TTC549 (cell line): ENCODE measurements around the gene SMIM11.
"Not testable (repeated sequence)": the region's sequence is repeated elsewhere in the genome, so short reads cannot be mapped to it uniquely, and the experiment has no call there.

ENCODE experiments used
- FAIRE-seq: peaks from 2 replicates; lab custom pipeline; 2012; peaks lifted over from hg19 to GRCh38; lab: Jason Lieb, UNC

Gene SMIM11

GRCh38 chr21:34355570-34355969 is 19.7 kb upstream of the SMIM11 start:
- FAIRE-seq: no peak

DNA sequence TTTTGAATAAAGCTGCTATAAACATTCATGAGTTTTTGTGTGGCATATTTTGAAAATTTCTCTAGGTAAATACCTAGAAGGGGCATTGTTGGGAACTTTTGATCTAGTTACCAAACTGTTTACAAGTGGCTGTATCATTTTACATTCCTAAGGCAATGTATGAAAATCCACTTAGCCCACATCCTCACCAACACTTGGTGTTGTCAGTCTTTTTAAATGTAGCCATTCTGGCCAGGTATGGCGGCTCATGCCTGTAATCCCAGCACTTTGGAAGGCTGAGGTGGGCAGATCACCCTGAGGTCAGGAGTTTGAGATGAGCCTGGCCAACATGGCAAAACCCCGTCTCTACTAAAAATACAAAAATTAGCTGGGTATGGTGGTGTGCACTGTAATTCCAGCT is 17.4 kb upstream of the SMIM11 start:
- FAIRE-seq: no peak

DNA sequence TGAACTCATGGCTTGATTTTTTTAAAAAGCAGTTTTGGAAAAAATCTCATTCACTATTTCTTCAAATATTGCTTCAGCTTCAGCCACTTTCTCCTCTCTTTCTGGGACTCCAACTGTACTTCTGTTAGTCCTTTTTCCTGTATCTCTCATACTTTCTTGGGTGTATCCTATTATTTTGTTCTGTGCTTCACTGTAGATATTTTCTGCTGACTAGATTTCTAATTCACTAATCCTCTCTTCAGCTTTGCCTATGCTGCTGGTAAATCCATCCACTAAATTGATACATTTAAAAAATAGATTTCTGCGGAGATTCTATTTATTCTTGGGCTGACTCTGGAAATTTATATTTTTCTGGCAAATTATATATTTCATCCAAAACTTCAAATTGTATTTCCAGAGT is 16.4 kb upstream of the SMIM11 start:
- no peak for FAIRE-seq

DNA sequence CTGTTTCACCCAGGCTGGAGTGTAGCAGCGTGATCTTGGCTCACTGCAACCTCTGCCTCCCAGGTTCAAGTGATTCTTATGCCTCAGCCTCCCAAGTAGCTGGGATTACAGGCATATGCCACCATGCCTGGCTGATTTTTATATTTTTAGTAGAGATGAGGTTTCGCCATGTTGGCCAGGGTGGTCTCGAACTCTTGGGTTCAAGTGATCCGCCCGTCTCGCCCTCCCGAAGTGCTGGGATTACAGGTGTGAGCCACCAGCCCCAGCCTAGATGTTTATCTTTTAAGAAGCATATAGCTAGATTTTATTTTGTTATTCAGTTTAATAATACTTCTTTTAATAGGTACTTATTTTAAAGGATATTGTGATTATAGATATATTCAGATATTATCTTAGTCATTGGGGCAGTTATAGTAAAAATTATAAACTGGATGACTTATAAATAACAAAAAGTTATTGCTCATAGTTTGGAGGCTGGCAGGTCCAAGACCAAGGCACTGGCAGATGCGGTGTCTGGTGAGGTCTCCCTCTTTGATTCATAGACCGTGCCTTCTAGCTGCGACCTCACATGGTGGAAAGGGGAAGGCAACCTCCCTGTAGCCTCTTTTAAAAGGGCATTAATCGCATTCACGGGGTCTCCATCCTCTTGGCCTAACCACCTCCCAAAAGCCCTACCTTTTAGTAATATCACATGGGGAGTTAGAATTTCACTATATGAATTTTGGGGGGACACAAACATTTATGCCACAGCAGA is 14.6 kb upstream of the SMIM11 start:
- FAIRE-seq: no peak

DNA sequence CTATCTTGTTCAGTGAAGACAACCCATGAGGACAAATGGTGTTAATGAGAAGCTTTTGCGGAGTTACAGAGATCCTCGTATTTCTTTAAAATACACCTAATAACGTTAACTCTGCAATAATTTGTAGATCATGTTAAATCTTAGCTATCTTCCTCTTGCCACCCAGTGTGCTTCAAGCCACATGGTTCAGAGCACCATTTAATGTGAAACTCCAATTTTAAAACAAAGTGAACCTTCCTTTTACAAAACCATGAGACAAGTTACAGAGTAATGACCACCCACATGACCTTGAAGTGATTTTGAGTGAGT is 13.2 kb upstream of the SMIM11 start:
- no peak for FAIRE-seq

DNA sequence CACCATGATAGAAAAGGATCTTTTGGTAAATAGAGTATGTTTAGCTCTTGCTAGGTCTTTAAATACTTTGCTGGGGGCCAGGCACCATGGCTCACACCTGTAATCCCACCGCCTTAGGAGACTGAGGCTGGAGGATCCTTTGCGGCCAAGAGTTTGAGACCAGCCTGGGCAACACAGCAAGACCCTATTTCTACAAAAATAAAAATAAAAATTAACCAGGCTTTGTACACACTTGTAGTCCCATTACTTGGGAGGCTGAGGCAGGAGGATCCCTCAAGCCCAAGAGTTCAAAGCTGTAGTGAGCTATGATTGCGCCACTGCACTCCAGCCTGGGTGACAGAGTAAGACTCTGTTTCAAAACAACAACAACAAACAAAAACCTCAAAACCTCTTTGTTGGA is 12.6 kb upstream of the SMIM11 start:
- FAIRE-seq: no peak

DNA sequence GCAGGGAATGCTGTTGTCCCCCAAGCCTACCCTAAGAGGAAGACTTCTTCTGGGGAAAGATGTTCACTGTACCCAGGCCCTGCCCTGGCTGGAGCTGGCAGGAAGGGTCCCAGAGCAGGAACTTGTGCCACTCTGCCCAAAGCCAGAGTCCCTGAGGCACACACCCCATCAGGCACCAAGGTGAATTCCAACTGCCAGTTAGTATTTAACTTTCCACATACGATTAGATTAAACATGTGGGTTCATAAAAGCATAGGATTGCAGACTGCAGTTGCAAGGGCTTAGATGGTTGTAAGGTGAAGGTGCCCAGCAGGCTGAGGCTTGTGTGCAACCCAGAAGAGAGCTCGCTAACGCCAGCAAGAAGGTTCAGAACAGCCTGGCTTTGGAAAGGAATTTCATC is 11.6 kb upstream of the SMIM11 start, which contains the start of gene KCNE2:
Gene KCNE2 (plus strand): TSS at position 274 of the 400 bp plus-strand sequence. CDS start 6,473 bp downstream, outside the sequence.
- no peak for FAIRE-seq

DNA sequence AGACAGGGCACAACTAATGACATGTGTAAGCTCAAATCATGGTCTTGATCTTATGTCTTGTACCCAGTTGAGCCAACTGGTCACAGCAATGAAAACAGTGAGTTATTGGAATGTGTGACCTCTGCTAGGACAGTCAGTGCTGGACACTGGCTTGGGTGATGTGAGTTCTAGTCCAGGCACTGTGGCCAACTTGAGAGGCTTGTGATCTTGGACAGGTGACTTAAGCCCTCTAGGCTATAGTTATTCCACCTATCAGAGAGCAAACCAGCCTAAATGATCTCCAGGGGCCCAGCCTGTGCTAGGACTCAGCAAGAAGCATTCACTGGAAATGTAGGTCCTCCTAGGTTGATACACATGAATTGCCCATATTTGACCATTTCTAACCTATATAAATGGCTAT is 10.4 kb upstream of the SMIM11 start:
- FAIRE-seq: no peak

- no peak for FAIRE-seq
These were observed 9.5 kb upstream of the SMIM11 start for GRCh38 chr21:34365809-34366208.

GRCh38 chr21:34367320-34367935 is 7.9 kb upstream of the SMIM11 start:
- peak; percentile 80 for FAIRE-seq

DNA sequence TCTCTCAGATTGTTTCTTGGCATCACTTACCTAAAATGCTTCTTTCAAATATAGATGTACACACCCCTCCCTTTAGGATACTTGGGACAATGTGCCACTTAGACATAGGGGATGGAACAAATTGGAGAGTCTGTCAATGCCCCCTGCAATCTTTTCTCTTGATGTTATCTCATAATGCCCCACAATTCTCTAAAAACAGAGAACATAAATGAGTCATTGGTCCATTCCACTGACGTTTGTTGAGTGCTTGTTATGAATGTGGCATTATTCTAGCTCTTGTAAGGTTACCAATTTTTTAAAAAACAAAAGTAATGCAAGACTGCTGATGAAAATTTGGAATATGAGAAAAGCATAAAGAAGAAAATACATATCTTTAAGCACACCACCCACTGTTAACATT is 5.6 kb upstream of the SMIM11 start:
- FAIRE-seq: no peak

- no peak for FAIRE-seq
These were observed 3.0 kb upstream of the SMIM11 start for GRCh38 chr21:34372321-34372720.

DNA sequence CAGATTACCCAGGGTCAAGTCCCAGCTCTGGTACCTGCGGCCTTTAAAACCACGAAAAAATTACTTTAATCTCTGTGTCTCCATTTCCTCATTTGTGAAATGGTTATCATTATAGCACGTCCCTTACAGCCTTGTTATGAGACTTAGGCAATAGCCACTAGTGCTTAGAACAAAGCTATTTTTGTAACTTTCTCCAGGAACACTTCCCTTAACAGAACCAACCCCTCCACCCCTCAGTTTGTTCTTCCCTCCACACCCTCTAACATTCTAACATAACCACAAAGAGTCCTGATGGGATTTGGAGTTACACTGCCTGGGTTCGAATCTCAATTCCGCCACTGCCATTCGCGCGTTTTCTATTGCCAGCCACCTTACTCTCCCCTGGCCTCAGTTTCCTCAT is 845 bp upstream of the SMIM11 start:
- FAIRE-seq: not testable (repeated sequence)

- FAIRE-seq: not testable (repeated sequence)
These were observed 289 bp downstream of the SMIM11 start for GRCh38 chr21:34375619-34375972.

DNA sequence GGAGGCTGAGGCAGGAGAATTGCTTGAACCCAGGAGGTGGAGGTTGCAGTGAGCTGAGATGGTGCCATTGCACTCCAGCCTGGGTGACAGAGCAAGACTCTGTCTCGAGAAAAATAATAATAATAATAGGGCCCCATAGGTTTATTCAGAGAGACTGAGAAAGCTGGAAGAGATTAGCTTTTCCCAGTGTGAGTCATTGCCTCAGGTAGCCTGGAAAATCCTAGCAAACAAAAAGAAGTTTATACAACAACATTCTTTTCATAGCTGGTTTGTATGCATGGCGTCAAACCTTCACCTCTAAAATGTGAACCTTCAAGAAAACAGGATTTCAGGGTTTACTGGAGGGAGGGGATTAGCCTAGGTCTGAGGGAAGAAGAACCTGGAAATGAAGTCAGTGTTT is 7.8 kb downstream of the SMIM11 start:
- not testable (repeated sequence) for FAIRE-seq

DNA sequence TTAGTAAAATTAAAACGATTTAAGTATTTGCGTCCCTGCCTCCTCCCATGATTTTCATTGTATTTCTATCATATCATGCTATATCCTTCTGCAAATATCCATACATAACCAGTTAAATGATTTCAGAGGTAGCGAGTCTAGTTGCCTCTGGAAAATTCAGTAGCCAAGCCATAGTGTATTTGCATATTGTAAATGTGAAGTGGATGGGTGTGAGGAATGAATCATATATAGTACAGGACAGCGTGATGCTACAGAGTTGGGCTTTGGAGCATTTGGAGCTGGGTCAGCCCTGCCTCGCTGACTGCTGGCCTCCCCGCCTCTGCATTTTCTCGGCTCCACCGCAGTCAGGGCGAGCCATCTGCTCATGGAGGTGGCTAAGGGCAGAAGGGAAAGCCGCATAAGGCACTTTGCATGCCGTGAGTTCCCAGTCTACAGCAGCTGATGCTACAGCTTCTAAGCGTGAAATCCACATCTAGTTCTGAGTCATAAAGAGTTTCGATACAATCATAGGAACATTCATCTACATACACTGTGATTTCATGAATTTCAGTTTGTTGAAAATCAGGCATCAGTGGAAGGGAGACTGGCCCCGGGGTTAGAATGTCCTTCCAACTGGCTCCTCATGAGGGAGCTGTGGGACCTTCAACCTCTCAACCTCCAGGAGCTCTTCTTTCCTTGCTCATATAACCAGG is 8.6 kb downstream of the SMIM11 start:
- FAIRE-seq: peak; percentile 26

GRCh38 chr21:34400522-34400921 is 25.2 kb downstream of the SMIM11 start:
- FAIRE-seq: not testable (repeated sequence)

DNA sequence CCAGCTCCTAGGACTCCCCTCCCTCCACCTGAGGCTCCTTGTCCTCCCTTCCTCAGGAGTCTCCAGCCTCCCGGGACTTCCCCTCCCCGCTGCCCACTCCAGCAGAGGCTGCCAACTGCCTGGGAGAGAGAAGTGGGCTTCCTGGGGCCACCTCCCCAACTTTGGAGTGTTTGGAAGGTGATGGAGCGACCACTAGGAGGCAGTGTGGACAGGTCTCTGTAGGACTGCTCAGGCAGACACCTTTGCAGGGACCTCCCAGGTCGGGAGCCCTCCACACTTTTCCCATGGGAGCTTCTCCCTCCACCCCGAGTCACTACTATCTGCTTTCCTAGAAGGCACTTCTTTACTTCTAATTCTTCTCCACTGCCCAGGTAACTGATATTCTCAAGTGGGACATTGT is 29.4 kb downstream of the SMIM11 start:
- FAIRE-seq: not testable (repeated sequence)

GRCh38 chr21:34405686-34406085 is 30.4 kb downstream of the SMIM11 start:
- FAIRE-seq: not testable (repeated sequence)

- FAIRE-seq: not testable (repeated sequence)
These were observed 30.8 kb downstream of the SMIM11 start for GRCh38 chr21:34406102-34406501.

- FAIRE-seq: not testable (repeated sequence)
These were observed 31.4 kb downstream of the SMIM11 start for GRCh38 chr21:34406676-34407075.

DNA sequence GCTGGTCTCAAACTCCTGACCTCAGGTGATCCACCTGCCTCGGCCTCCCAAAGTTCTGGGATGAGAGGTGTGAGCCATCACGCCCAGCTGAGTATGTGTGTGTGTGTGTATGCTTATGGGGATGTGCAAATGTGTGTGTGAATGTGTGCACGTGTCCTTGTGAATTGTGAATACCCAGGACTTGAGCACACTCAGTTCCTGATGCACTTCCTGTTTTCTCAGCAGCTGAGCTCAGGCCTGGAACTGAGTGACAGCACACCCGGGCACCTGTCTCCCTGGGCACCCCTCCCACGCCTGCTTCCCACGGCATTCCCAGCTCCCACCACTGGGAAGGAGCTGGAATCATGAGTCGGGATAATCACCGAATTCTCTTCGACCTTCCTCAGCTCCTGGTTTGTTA is 32.0 kb downstream of the SMIM11 start:
- FAIRE-seq: not testable (repeated sequence)

GRCh38 chr21:34417448-34418077 is 42.3 kb downstream of the SMIM11 start:
- FAIRE-seq: not testable (repeated sequence)
